GM12891 (cell line): ENCODE measurements around the gene RHOB.

Experiments used
- DNase-seq: peaks from one replicate; pipeline ENCODE4 v3.0.0; 2011; ENCODE audit warnings: low spot score; ENCODE audit not compliant: insufficient read length
- FAIRE-seq: peaks from 2 replicates; lab custom pipeline; 2011; peaks lifted over from hg19 to GRCh38; lab: Jason Lieb, UNC
- PAX5 ChIP-seq: IDR thresholded peaks from 2 replicates; pipeline ENCODE4 v1.6.1; 2011; ENCODE audit warnings: low read length, moderate library complexity, mild to moderate bottlenecking; ENCODE audit not compliant: insufficient read depth, severe bottlenecking
- POLR2A ChIP-seq: IDR thresholded peaks from 2 replicates; pipeline ENCODE4 v1.6.1; 2011; ENCODE audit warnings: low read depth, low read length, control low read depth
- POLR2AphosphoS5 ChIP-seq: IDR thresholded peaks from 2 replicates; pipeline ENCODE4 v1.6.1; 2011; ENCODE audit warnings: low read depth, low read length, control low read depth
- POU2F2 ChIP-seq: IDR thresholded peaks from 2 replicates; pipeline ENCODE4 v1.6.1; 2011; ENCODE audit warnings: low read depth, mild to moderate bottlenecking, control low read depth, low read length, moderate library complexity
- SPI1 ChIP-seq: IDR thresholded peaks from 2 replicates; pipeline ENCODE4 v1.6.1; 2011; ENCODE audit warnings: low read depth, low read length, control low read depth
- TAF1 ChIP-seq: IDR thresholded peaks from 2 replicates; pipeline ENCODE4 v1.6.1; 2011; ENCODE audit warnings: low read depth, low read length, control low read depth

RHOB gene

DNA sequence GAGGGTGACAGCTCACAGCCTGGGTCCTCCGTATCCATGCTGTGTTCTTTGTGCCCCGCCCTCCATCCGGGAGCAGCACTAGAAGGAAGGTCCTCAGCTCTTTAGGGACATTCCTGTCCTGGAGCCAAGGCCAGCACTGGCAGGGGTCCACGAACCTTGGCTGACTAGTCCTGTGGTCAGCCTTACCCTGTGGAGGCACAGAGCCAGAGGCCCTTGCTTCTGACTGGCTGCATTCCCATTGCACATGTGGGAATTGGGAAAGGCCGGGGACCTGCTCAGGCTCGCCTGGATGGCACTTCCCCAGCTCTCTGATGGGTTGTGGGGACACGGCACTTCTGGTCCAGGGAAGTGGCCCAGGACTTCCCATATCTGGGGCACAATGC is 24.9 kb upstream of the RHOB start:
- DNase-seq (no peak), FAIRE-seq (no peak)
- TF ChIP-seq POLR2A, result no peak
- no peak for TF ChIP-seq POU2F2
- no peak for TF ChIP-seq PAX5
- TF ChIP-seq POLR2AphosphoS5, result no peak
- TF ChIP-seq SPI1, result no peak

- DNase-seq, result no peak
- TF ChIP-seq POLR2AphosphoS5 (no peak), SPI1 (no peak), POU2F2 (no peak), TAF1 (no peak), POLR2A (no peak), PAX5 (no peak)
- no peak for FAIRE-seq
These were observed 24.2 kb upstream of the RHOB start for GRCh38 chr2:20422402-20423271.

- FAIRE-seq, result no peak
- DNase-seq, result no peak
- TF ChIP-seq POU2F2 (no peak), TAF1 (no peak), SPI1 (no peak), POLR2AphosphoS5 (no peak), PAX5 (no peak), POLR2A (no peak)
These were observed 23.5 kb upstream of the RHOB start for GRCh38 chr2:20423359-20423758.

DNA sequence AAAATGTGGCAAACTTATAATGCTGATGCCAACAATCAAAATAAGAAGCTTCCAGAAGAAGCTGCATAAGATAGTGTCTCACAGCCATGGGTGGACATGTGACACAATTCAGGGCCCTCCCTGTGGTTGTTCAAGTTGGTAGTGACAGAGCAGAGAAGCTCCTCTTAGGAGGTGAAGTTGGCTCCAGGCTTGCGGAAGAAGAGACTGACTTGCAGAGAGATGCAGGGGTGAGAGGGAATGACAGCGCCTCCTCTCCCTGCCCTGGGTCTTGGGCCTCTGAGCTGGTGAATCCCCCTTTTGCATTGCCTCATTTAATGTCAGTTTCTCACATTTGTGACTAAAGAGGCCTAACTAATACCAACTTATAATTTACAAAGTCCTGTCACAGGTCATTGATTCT is 23.0 kb upstream of the RHOB start:
- DNase-seq (no peak), FAIRE-seq (no peak)
- TF ChIP-seq PAX5 (no peak), POLR2AphosphoS5 (no peak), SPI1 (no peak), POU2F2 (no peak), POLR2A (no peak), TAF1 (no peak)

- TF ChIP-seq POU2F2, result no peak
- no peak for TF ChIP-seq POLR2A
- peak; percentile 26; the same call in 1 of the 2 replicates for TF ChIP-seq SPI1
- peak; percentile 93 for FAIRE-seq
- DNase-seq, result peak; percentile 43
These were observed 22.3 kb upstream of the RHOB start for GRCh38 chr2:20424300-20425290.

DNA sequence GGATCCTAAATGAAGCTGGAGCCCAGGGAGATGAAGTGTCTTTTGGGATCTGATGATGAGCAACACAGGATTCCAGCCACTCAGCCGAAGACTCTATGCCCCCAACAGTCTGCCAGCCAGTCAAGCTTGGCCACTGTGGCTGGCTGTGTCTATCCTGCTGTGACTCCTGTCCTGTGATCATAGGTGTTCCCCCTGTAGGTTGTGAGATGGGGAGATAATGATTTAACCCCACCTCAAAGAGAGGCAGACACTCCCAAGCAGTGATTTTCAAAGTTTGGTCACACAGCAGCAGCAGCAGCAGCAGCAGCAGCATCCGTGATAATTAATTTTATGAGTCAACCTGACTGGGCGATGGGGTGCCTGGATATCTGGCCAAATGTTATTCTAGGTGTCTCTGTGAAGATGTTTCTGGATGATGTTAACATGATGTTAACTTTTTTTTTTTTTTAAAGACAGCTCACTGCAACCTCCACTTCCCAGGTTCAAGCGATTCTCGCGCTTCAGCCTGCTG is 21.4 kb upstream of the RHOB start:
- no peak for DNase-seq
- no peak for TF ChIP-seq POLR2AphosphoS5
- no peak for TF ChIP-seq TAF1
- no peak for TF ChIP-seq PAX5
- TF ChIP-seq POU2F2, result no peak
- TF ChIP-seq POLR2A, result no peak
- no peak for TF ChIP-seq SPI1
- FAIRE-seq, result no peak

- FAIRE-seq, result no peak
- no peak for DNase-seq
- TF ChIP-seq POLR2A, result no peak
- TF ChIP-seq POLR2AphosphoS5, result no peak
- no peak for TF ChIP-seq TAF1
- no peak for TF ChIP-seq POU2F2
- no peak for TF ChIP-seq PAX5
- no peak for TF ChIP-seq SPI1
These were observed 21.0 kb upstream of the RHOB start for GRCh38 chr2:20425884-20426283.

- DNase-seq (no peak), FAIRE-seq (no peak)
- TF ChIP-seq POLR2AphosphoS5, result no peak
- no peak for TF ChIP-seq PAX5
- TF ChIP-seq POLR2A, result no peak
- TF ChIP-seq SPI1, result no peak
- TF ChIP-seq TAF1, result no peak
- TF ChIP-seq POU2F2, result no peak
These were observed 18.8 kb upstream of the RHOB start for GRCh38 chr2:20427931-20428526.
